ENCODE results near the gene NIM1K. TPM values are rescaled to one million over a fixed set of nuclear protein-coding genes. Genes with fewer than 3 reads are reported as not detected.

Gene NIM1K
- total and polyA plus RNA-seq, 4 experiments from 2014 or later, result 0.24 to 0.40 (median 0.27) TPM

GRCh38 chr5:43225649-43226245 lies 33.7 kb downstream of the NIM1K start:
- no peak overlapping the region for H3K27ac Mint-ChIP-seq
- no peaks in the 10 kb centered on the region for H3K36me3 ChIP-seq (ENCODE audit: insufficient read depth, low read length)
- H3K27ac ChIP-seq (ENCODE audit: low read depth, low read length), result no peak overlapping the region
- ChIA-PET CTCF (ENCODE audit: partially characterized antibody) (no interaction called here), POLR2A (ENCODE audit: partially characterized antibody) (no interaction called here)
- H3K4me1 Mint-ChIP-seq, result no peaks in the 10 kb centered on the region
- H3K4me3 Mint-ChIP-seq, result no peak overlapping the region
- H3K9me3 ChIP-seq (ENCODE audit: control insufficient read depth in 1 of 2, low read length in 2 of 2), result no peaks in the 10 kb centered on the region
- H3K4me1 ChIP-seq (ENCODE audit: insufficient read depth, low read length), result no peaks in the 10 kb centered on the region
- peaks cover 0 to 2% of the 10 kb centered on the region in 2 donors for H3K27me3 Mint-ChIP-seq
- no peaks in the 10 kb centered on the region for H3K36me3 Mint-ChIP-seq
- intact Hi-C loops (cut with micrococcal nuclease), result no loop called here
- no peaks in the 10 kb centered on the region for H3K27me3 ChIP-seq (ENCODE audit: insufficient read depth, low read length)
- DNase-seq, result no peak
- no peak overlapping the region for H3K4me3 ChIP-seq (ENCODE audit: low read length in 2 of 2)
- H3K9me3 Mint-ChIP-seq, result no peaks in the 10 kb centered on the region

- Mint-ChIP-seq H3K4me1 (no peaks in the 10 kb centered on the region), H3K4me3 (no peak overlapping the region), H3K27ac (no peak overlapping the region), H3K36me3 (no peaks in the 10 kb centered on the region), H3K9me3 (no peaks in the 10 kb centered on the region), H3K27me3 (peaks cover 0 to 2% of the 10 kb centered on the region in 2 donors)
- ChIA-PET CTCF (ENCODE audit: partially characterized antibody) (interaction anchor here (1.2 kb wide), 1 partner anchor 338 kb away, joined by 4 read pairs; no protein-coding TSS in a partner anchor), POLR2A (ENCODE audit: partially characterized antibody) (no interaction called here)
- no peaks in the 10 kb centered on the region for H3K36me3 ChIP-seq (ENCODE audit: insufficient read depth, low read length)
- DNase-seq, result no peak
- no peaks in the 10 kb centered on the region for H3K27me3 ChIP-seq (ENCODE audit: insufficient read depth, low read length)
- no peak overlapping the region for H3K27ac ChIP-seq (ENCODE audit: low read depth, low read length)
- H3K4me1 ChIP-seq (ENCODE audit: insufficient read depth, low read length), result no peaks in the 10 kb centered on the region
- intact Hi-C loops (cut with micrococcal nuclease), result no loop called here
- H3K4me3 ChIP-seq (ENCODE audit: low read length in 2 of 2), result no peak overlapping the region
- no peaks in the 10 kb centered on the region for H3K9me3 ChIP-seq (ENCODE audit: control insufficient read depth in 1 of 2, low read length in 2 of 2)
Measured at GRCh38 chr5:43227655-43228054, 35.6 kb downstream of the NIM1K start.

GRCh38 chr5:43230707-43231106 lies 38.7 kb downstream of the NIM1K start:
- CTCF ChIA-PET (ENCODE audit: partially characterized antibody), result interaction anchor here (1.0 kb wide), 1 partner anchor 253 kb away, joined by 3 read pairs; no protein-coding TSS in a partner anchor
- no peaks in the 10 kb centered on the region for H3K36me3 Mint-ChIP-seq
- no peaks in the 10 kb centered on the region for H3K27me3 ChIP-seq (ENCODE audit: insufficient read depth, low read length)
- no peak overlapping the region for H3K4me3 ChIP-seq (ENCODE audit: low read length in 2 of 2)
- peaks cover 0 to 2% of the 10 kb centered on the region in 2 donors for H3K27me3 Mint-ChIP-seq
- no peak overlapping the region for H3K4me3 Mint-ChIP-seq
- H3K4me1 Mint-ChIP-seq, result peaks cover 0 to 3% (median 0%) of the 10 kb centered on the region in 4 donors
- intact Hi-C loops (cut with micrococcal nuclease), result no loop called here
- H3K27ac ChIP-seq (ENCODE audit: low read depth, low read length), result no peak overlapping the region
- DNase-seq, result no peak
- no peaks in the 10 kb centered on the region for H3K4me1 ChIP-seq (ENCODE audit: insufficient read depth, low read length)
- no peaks in the 10 kb centered on the region for H3K9me3 Mint-ChIP-seq
- no peaks in the 10 kb centered on the region for H3K36me3 ChIP-seq (ENCODE audit: insufficient read depth, low read length)
- no peaks in the 10 kb centered on the region for H3K9me3 ChIP-seq (ENCODE audit: control insufficient read depth in 1 of 2, low read length in 2 of 2)
- POLR2A ChIA-PET (ENCODE audit: partially characterized antibody), result no interaction called here
- no peak overlapping the region for H3K27ac Mint-ChIP-seq

- no peak for DNase-seq
- Mint-ChIP-seq H3K27ac (no peak overlapping the region), H3K36me3 (no peaks in the 10 kb centered on the region), H3K9me3 (no peaks in the 10 kb centered on the region), H3K27me3 (peaks cover 0 to 2% of the 10 kb centered on the region in 2 donors), H3K4me1 (peaks cover 0 to 3% (median 0%) of the 10 kb centered on the region in 4 donors), H3K4me3 (no peak overlapping the region)
- Histone ChIP-seq H3K4me1 (ENCODE audit: insufficient read depth, low read length) (no peaks in the 10 kb centered on the region), H3K27ac (ENCODE audit: low read depth, low read length) (no peak overlapping the region), H3K4me3 (ENCODE audit: low read length in 2 of 2) (no peak overlapping the region), H3K27me3 (ENCODE audit: insufficient read depth, low read length) (no peaks in the 10 kb centered on the region), H3K9me3 (ENCODE audit: control insufficient read depth in 1 of 2, low read length in 2 of 2) (no peaks in the 10 kb centered on the region), H3K36me3 (ENCODE audit: insufficient read depth, low read length) (no peaks in the 10 kb centered on the region)
- POLR2A ChIA-PET (ENCODE audit: partially characterized antibody), result no interaction called here
- CTCF ChIA-PET (ENCODE audit: partially characterized antibody), result interaction anchor here (1.0 to 1.1 kb wide), 2 partner anchors 158 to 252 kb away, joined by 3 read pairs; no protein-coding TSS in a partner anchor
- intact Hi-C loops (cut with micrococcal nuclease), result no loop called here
Measured at GRCh38 chr5:43231977-43232376, 40.0 kb downstream of the NIM1K start.

GRCh38 chr5:43232943-43233833 lies 41.2 kb downstream of the NIM1K start:
- H3K36me3 ChIP-seq (ENCODE audit: insufficient read depth, low read length), result no peaks in the 10 kb centered on the region

GRCh38 chr5:43233946-43234345 lies 41.9 kb downstream of the NIM1K start:
- CTCF ChIA-PET (ENCODE audit: partially characterized antibody), result no interaction called here
- no peak overlapping the region for H3K27ac ChIP-seq (ENCODE audit: low read depth, low read length)
- Mint-ChIP-seq H3K9me3 (no peaks in the 10 kb centered on the region), H3K36me3 (no peaks in the 10 kb centered on the region), H3K27me3 (peaks cover 0 to 2% of the 10 kb centered on the region in 2 donors), H3K4me3 (no peak overlapping the region), H3K27ac (no peak overlapping the region), H3K4me1 (peaks cover 0 to 3% (median 0%) of the 10 kb centered on the region in 4 donors)
- no peaks in the 10 kb centered on the region for H3K9me3 ChIP-seq (ENCODE audit: control insufficient read depth in 1 of 2, low read length in 2 of 2)
- no peaks in the 10 kb centered on the region for H3K36me3 ChIP-seq (ENCODE audit: insufficient read depth, low read length)
- no peak for DNase-seq
- H3K4me3 ChIP-seq (ENCODE audit: low read length in 2 of 2), result no peak overlapping the region
- no peaks in the 10 kb centered on the region for H3K4me1 ChIP-seq (ENCODE audit: insufficient read depth, low read length)
- POLR2A ChIA-PET (ENCODE audit: partially characterized antibody), result no interaction called here
- H3K27me3 ChIP-seq (ENCODE audit: insufficient read depth, low read length), result no peaks in the 10 kb centered on the region
- intact Hi-C loops (cut with micrococcal nuclease), result no loop called here

More at GRCh38 chr5:43232943-43233833, 41.2 kb downstream of the NIM1K start:
- peaks cover 0 to 2% of the 10 kb centered on the region in 2 donors for H3K27me3 Mint-ChIP-seq
- H3K9me3 ChIP-seq (ENCODE audit: control insufficient read depth in 1 of 2, low read length in 2 of 2), result no peaks in the 10 kb centered on the region
- no peaks in the 10 kb centered on the region for H3K36me3 Mint-ChIP-seq
- intact Hi-C loops (cut with micrococcal nuclease), result no loop called here
- peaks cover 0 to 3% (median 0%) of the 10 kb centered on the region in 4 donors for H3K4me1 Mint-ChIP-seq
- no peak overlapping the region for H3K27ac Mint-ChIP-seq
- H3K27me3 ChIP-seq (ENCODE audit: insufficient read depth, low read length), result no peaks in the 10 kb centered on the region
- H3K27ac ChIP-seq (ENCODE audit: low read depth, low read length), result no peak overlapping the region
- DNase-seq, result no peak
- ChIA-PET CTCF (ENCODE audit: partially characterized antibody) (no interaction called here), POLR2A (ENCODE audit: partially characterized antibody) (no interaction called here)
- H3K4me3 Mint-ChIP-seq, result no peak overlapping the region
- H3K9me3 Mint-ChIP-seq, result no peaks in the 10 kb centered on the region
- H3K4me1 ChIP-seq (ENCODE audit: insufficient read depth, low read length), result no peaks in the 10 kb centered on the region
- no peak overlapping the region for H3K4me3 ChIP-seq (ENCODE audit: low read length in 2 of 2)

- H3K4me1 ChIP-seq (ENCODE audit: insufficient read depth, low read length), result no peaks in the 10 kb centered on the region
- H3K27me3 Mint-ChIP-seq, result peaks cover 0 to 2% of the 10 kb centered on the region in 2 donors
- no peak for DNase-seq
- H3K4me3 ChIP-seq (ENCODE audit: low read length in 2 of 2), result no peak overlapping the region
- peaks cover 0 to 3% (median 0%) of the 10 kb centered on the region in 4 donors for H3K4me1 Mint-ChIP-seq
- H3K36me3 ChIP-seq (ENCODE audit: insufficient read depth, low read length), result no peaks in the 10 kb centered on the region
- no peak overlapping the region for H3K27ac ChIP-seq (ENCODE audit: low read depth, low read length)
- H3K27ac Mint-ChIP-seq, result no peak overlapping the region
- no peaks in the 10 kb centered on the region for H3K27me3 ChIP-seq (ENCODE audit: insufficient read depth, low read length)
- CTCF ChIA-PET (ENCODE audit: partially characterized antibody), result no interaction called here
- intact Hi-C loops (cut with micrococcal nuclease), result no loop called here
- H3K36me3 Mint-ChIP-seq, result no peaks in the 10 kb centered on the region
- POLR2A ChIA-PET (ENCODE audit: partially characterized antibody), result no interaction called here
- H3K9me3 Mint-ChIP-seq, result no peaks in the 10 kb centered on the region
- H3K9me3 ChIP-seq (ENCODE audit: control insufficient read depth in 1 of 2, low read length in 2 of 2), result no peaks in the 10 kb centered on the region
- H3K4me3 Mint-ChIP-seq, result no peak overlapping the region
Measured at GRCh38 chr5:43236653-43237355, 44.8 kb downstream of the NIM1K start.

Measured in CD4-positive, alpha-beta memory T cell (primary cell).